CD8-positive, alpha-beta memory T cell (primary cell): Measurements from ENCODE around the gene CORO1C. TPM values are rescaled to one million over a fixed set of nuclear protein-coding genes. Genes with fewer than 3 reads are reported as not detected.
"Not testable (repeated sequence)": the region's sequence is repeated elsewhere in the genome, so short reads cannot be mapped to it uniquely, and the experiment has no call there.

Experiments
- CTCF ChIA-PET: fragments of 350-600 bp; sonication (Branson Sonifier 250); formaldehyde crosslinking; loops from one replicate; lab custom pipeline; 2021; ENCODE audit warnings: antibody characterized with exemption; lab: Charles Lee
- POLR2A ChIA-PET: fragments of 350-600 bp; sonication (Branson Sonifier 250); formaldehyde crosslinking; loops from one replicate; lab custom pipeline; 2021; ENCODE audit warnings: antibody characterized with exemption; lab: Charles Lee
- DNase-seq, 5 donors: peaks; one replicate each; pipeline versions ENCODE4 v3.0.0 to v3.0.0-alpha.2; 2020 to 2022; ENCODE audit warnings: mixed read lengths in 1 of 5
- H3K27ac ChIP-seq: one replicate; pipeline ENCODE4 v1.7.0; 2013; ENCODE audit warnings: low read depth, mild to moderate bottlenecking, low read length, moderate library complexity
- H3K27me3 ChIP-seq: 2 replicates; pipeline ENCODE4 v1.7.0; 2013; ENCODE audit warnings: low read length, mild to moderate bottlenecking; ENCODE audit not compliant: insufficient read depth, poor library complexity, severe bottlenecking
- H3K36me3 ChIP-seq: 2 replicates; pipeline ENCODE4 v1.7.0; 2013; ENCODE audit warnings: mild to moderate bottlenecking, low read length, moderate library complexity; ENCODE audit not compliant: insufficient read depth
- H3K4me1 ChIP-seq: 2 replicates; pipeline ENCODE4 v1.7.0; 2013; ENCODE audit warnings: mild to moderate bottlenecking, low read length, moderate library complexity; ENCODE audit not compliant: insufficient read depth
- H3K4me3 ChIP-seq: 2 replicates; pipeline ENCODE4 v1.7.0; 2013; ENCODE audit warnings: mild to moderate bottlenecking, low read length
- H3K9me3 ChIP-seq: 2 replicates; pipeline ENCODE4 v1.7.0; 2013; ENCODE audit warnings: mild to moderate bottlenecking, low read length
- H3K27ac Mint-ChIP-seq, 8 donors: one replicate each; pipeline ENCODE4 v1.8.0; 2020 to 2021; ENCODE audit warnings: mixed read lengths in 8 of 8, mild to moderate bottlenecking in 6 of 8, inconsistent platforms in 3 of 8, moderate library complexity in 3 of 8
- H3K27me3 Mint-ChIP-seq, 2 donors: one replicate each; pipeline ENCODE4 v1.8.0; 2020 to 2021; ENCODE audit warnings: mixed read lengths in 2 of 2, mild to moderate bottlenecking in 1 of 2, moderate library complexity in 1 of 2
- H3K36me3 Mint-ChIP-seq, 3 donors: one replicate each; pipeline ENCODE4 v1.8.0; 2020 to 2021; ENCODE audit warnings: mixed read lengths in 3 of 3, inconsistent platforms in 1 of 3, mild to moderate bottlenecking in 1 of 3
- H3K4me1 Mint-ChIP-seq, 3 donors: one replicate each; pipeline ENCODE4 v1.8.0; 2020 to 2021; ENCODE audit warnings: mixed read lengths in 3 of 3, inconsistent platforms in 1 of 3, mild to moderate bottlenecking in 1 of 3
- H3K4me3 Mint-ChIP-seq, 7 donors: one replicate each; pipeline ENCODE4 v1.8.0; 2020 to 2021; ENCODE audit warnings: mixed read lengths in 7 of 7, mild to moderate bottlenecking in 6 of 7, moderate library complexity in 4 of 7, inconsistent platforms in 2 of 7
- H3K9me3 Mint-ChIP-seq, 5 donors: one replicate each; pipeline ENCODE4 v1.8.0; 2020 to 2022; ENCODE audit warnings: mixed read lengths in 5 of 5, mild to moderate bottlenecking in 3 of 5, moderate library complexity in 2 of 5, inconsistent platforms in 1 of 5
- polyA plus RNA-seq: library from polyadenylated mRNA; unstranded; fragments of 300-500 nt; fragmentation: Illumina TruSeq; gene quantifications from one replicate; pipeline ENCODE4 v1.2.3, GENCODE V29; 2021
- total RNA-seq, 2 experiments: library from RNA; stranded (reverse); gene quantifications; one replicate each; pipeline ENCODE4 v1.2.3, GENCODE V29; 2021

Gene CORO1C
- total and polyA plus RNA-seq, 3 experiments from 2014 or later = 10.5 to 49.1 (median 45.8) TPM

DNA sequence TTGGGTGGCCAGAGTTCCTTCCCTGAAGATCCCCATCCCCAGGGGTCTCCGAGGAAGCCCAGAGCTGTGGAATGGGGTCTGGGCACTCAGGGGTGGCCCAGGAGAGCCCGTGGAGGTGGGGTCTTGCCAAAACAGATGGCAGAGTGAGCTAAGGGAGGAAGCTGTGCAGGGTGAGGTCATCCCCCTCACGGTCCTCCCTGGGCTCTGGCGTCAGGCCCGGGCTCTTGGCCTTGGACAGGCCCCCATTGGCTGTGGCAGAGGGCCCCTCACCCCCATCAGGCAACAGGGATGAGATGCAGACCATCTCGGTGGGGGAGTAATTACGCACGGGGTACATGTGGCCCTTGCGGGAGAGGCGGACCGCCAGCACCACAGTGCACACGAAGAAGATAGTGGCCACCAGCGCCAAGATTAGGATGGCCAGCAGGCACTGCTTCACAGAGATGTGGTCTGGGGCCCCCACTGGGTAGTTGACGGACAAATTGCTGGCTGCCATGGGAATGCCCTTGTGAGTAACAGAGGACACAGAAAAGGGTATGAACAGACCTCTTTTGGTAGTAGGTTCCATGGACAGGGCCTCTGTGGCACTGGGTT is 108.3 kb downstream of the CORO1C start:
- Mint-ChIP-seq H3K27me3 (no peaks in the 10 kb centered on the region), H3K36me3 (peaks cover 15 to 82% (median 24%) of the 10 kb centered on the region in 3 donors), H3K4me1 (peaks cover 67 to 91% (median 75%) of the 10 kb centered on the region in 3 donors), H3K9me3 (no peaks in the 10 kb centered on the region), H3K4me3 (no peak overlapping the region), H3K27ac (peak overlapping the region; percentile 90 to 98 (median 96))
- POLR2A ChIA-PET = interaction anchor here (0.7 to 1.0 kb wide), 2 partner anchors 9 to 11 kb away, joined by 3 read pairs; partner anchors contain the start of gene SELPLG
- H3K4me1 ChIP-seq = peaks cover 75% of the 10 kb centered on the region
- DNase-seq = no peak
- no peaks in the 10 kb centered on the region for H3K9me3 ChIP-seq
- H3K27me3 ChIP-seq = no peaks in the 10 kb centered on the region
- H3K4me3 ChIP-seq = no peak overlapping the region
- H3K36me3 ChIP-seq = peaks cover 54% of the 10 kb centered on the region
- H3K27ac ChIP-seq = peak overlapping the region; percentile 54
- CTCF ChIA-PET = interaction anchor here (9.1 to 11.4 kb wide), 2 partner anchors 11 to 54 kb away, joined by 206 to 330 read pairs; partner anchors contain the start of genes ISCU, SART3 and SELPLG

DNA sequence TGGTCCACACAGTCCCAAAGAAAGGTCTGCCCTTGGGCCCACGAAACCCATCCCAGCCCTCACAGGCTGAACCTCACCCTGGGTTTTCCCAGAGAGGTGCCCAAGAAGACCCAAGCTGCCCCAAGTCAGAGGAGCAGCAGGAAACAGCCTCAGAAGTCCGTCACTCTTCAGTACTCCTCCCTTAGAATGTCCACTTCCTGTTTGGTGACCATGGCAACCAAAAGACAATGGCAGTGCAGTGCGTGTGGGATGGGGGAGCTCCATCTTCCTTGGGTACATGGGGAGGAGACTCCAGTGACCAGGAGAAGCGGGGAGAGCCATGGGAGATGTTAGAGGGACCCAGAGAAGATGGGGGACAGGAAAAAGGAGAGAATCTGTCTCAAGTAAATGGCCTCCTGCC is 108.9 kb downstream of the CORO1C start:
- peak overlapping the region; percentile 54 for H3K27ac ChIP-seq
- ChIA-PET CTCF (interaction anchor here (1.4 to 11.4 kb wide), 4 partner anchors 12 to 216 kb away, joined by 3 to 330 read pairs (median 106); partner anchors contain the start of genes ISCU, SART3 and SELPLG), POLR2A (interaction anchor here (0.7 to 1.1 kb wide), 3 partner anchors 9 to 60 kb away, joined by 3 read pairs; partner anchors contain the start of genes ISCU and SELPLG)
- H3K4me1 Mint-ChIP-seq = peaks cover 68 to 92% (median 75%) of the 10 kb centered on the region in 3 donors
- peaks cover 15 to 81% (median 26%) of the 10 kb centered on the region in 3 donors for H3K36me3 Mint-ChIP-seq
- no peaks in the 10 kb centered on the region for H3K9me3 ChIP-seq
- H3K36me3 ChIP-seq = peaks cover 51% of the 10 kb centered on the region
- H3K4me3 ChIP-seq = no peak overlapping the region
- H3K27me3 Mint-ChIP-seq = no peaks in the 10 kb centered on the region
- no peaks in the 10 kb centered on the region for H3K9me3 Mint-ChIP-seq
- H3K4me3 Mint-ChIP-seq = peak overlapping the region in 3 of 7 donors; percentile 35 to 61 (median 37)
- DNase-seq = peak in 2 of 5 donors; percentile 27 to 29
- H3K4me1 ChIP-seq = peaks cover 75% of the 10 kb centered on the region
- H3K27me3 ChIP-seq = no peaks in the 10 kb centered on the region
- H3K27ac Mint-ChIP-seq = peak overlapping the region; percentile 95 to 98 (median 96)

DNA sequence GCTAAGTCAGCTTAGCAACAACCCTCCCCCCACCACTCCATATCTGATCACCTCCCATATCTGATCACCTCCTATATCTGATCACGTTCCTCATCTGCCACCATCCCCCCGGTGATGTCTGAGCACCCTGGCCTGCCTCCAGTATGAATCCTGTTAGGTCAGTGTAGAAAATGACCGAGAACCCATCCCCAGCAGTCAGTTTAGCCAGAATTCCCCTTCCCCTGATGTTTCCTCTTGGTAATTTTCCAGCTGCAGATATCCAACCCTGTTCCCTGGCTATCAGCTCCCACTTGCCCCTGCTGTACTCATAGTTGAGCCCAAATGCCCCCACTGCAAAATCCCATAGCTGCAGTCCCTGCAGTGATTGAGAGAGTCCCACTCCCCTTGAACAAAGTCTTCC is 110.2 kb downstream of the CORO1C start:
- H3K27ac Mint-ChIP-seq = peak overlapping the region; percentile 23 to 98 (median 86)
- H3K9me3 ChIP-seq = no peaks in the 10 kb centered on the region
- H3K27ac ChIP-seq = no peak overlapping the region
- peaks cover 76% of the 10 kb centered on the region for H3K4me1 ChIP-seq
- peaks cover 0 to 4% (median 0%) of the 10 kb centered on the region in 5 donors for H3K9me3 Mint-ChIP-seq
- peaks cover 18 to 73% (median 28%) of the 10 kb centered on the region in 3 donors for H3K36me3 Mint-ChIP-seq
- peaks cover 76 to 94% (median 81%) of the 10 kb centered on the region in 3 donors for H3K4me1 Mint-ChIP-seq
- H3K4me3 Mint-ChIP-seq = peak overlapping the region in 3 of 7 donors; percentile 9 to 48 (median 16)
- H3K27me3 ChIP-seq = no peaks in the 10 kb centered on the region
- ChIA-PET POLR2A (interaction anchor here (1.1 to 5.7 kb wide), 2 partner anchors 12 to 59 kb away, joined by 3 to 79 read pairs; partner anchors contain the start of genes ISCU and SELPLG), CTCF (interaction anchor here (1.3 to 11.4 kb wide), 6 partner anchors 13 to 218 kb away, joined by 3 to 330 read pairs (median 26); partner anchors contain the start of genes ISCU, SART3 and SELPLG)
- no peak for DNase-seq
- no peak overlapping the region for H3K4me3 ChIP-seq
- no peaks in the 10 kb centered on the region for H3K27me3 Mint-ChIP-seq
- peaks cover 45% of the 10 kb centered on the region for H3K36me3 ChIP-seq

DNA sequence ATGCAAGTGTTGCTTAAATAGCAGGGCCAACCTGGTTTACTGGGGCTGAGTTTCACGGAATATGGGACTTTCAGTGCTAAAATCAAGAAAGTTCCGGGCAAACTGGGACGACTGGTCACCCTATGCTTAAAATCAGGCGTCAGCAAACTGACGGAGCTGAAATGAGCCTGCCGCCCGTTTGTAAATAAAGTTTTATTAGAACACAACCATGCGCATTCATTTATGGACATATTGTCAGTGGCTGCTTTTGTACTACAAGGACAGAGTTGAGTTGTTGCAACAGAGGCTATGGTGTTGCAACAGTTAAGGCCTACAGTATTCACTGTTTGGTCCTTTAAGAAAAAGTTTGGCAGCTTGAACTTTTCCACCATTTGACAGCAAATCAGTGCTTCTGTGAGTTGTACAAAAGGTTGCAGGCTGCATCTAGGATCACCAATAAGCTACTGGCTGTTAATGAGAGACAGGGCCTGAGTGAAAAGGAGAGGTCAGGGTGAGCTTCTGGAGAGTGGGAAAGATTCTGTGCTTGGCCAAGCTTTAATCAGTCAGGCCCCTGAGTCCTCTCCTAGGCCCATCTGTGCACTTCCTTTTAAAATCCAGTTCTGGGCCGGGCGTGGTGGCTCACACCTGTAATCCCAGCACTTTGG is 111.0 kb downstream of the CORO1C start:
- CTCF ChIA-PET = interaction anchor here (1.3 to 11.4 kb wide), 5 partner anchors 14 to 182 kb away, joined by 4 to 330 read pairs (median 47); partner anchors contain the start of genes ISCU, SART3 and SELPLG

DNA sequence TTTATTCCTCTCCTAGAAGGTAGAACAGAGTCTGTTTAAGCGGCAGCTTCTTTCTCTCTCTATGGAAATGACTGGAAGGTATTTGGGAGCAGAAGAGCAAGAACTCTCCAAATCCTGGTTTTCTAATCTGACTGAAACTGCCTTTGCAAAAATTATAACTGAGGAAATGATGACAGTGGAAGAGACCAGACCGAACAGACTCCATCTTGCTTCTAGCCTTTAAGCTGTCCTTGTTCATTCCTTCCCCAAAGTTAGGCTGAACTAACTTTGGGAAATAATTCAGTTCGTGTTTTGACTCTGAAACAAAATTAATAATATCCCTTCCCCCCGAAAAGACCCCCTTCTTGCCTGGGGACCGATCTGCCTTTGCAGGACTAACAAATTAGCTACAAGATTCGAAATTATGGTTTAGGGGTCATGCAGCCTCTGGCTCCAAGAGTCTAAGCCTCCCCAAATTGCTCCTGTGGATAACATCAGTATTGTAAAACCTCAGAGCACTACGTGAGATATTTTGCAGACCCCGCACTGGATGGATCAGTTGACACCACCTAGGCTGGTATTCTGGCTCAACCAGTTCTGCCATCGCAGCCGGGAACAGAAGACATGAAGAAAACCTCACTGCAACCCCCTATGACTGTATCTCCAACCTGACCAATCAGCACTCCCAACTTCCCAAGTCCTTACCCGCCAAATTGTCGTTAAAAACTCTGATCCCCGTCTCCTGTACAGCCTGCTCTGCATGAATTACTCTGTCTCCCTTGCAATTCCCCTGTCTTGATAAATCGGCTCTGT is 111.8 kb downstream of the CORO1C start:
- H3K9me3 ChIP-seq = peaks cover 7% of the 10 kb centered on the region
- H3K9me3 Mint-ChIP-seq = peaks cover 0 to 7% (median 0%) of the 10 kb centered on the region in 5 donors
- POLR2A ChIA-PET = interaction anchor here (0.6 to 5.7 kb wide), 2 partner anchors 13 to 25 kb away, joined by 13 to 79 read pairs; partner anchors contain the start of gene SELPLG
- H3K27me3 ChIP-seq = no peaks in the 10 kb centered on the region
- H3K4me1 Mint-ChIP-seq = peaks cover 67 to 89% (median 70%) of the 10 kb centered on the region in 3 donors
- no peak overlapping the region for H3K4me3 ChIP-seq
- peak overlapping the region; percentile 23 to 98 (median 90) for H3K27ac Mint-ChIP-seq
- peaks cover 14 to 60% (median 24%) of the 10 kb centered on the region in 3 donors for H3K36me3 Mint-ChIP-seq
- no peak for DNase-seq
- H3K4me1 ChIP-seq = peaks cover 62% of the 10 kb centered on the region
- CTCF ChIA-PET = interaction anchor here (1.2 to 11.4 kb wide), 8 partner anchors 12 to 331 kb away, joined by 3 to 330 read pairs (median 36); partner anchors contain the start of genes ISCU, SART3 and SELPLG
- no peaks in the 10 kb centered on the region for H3K27me3 Mint-ChIP-seq
- H3K4me3 Mint-ChIP-seq = peak overlapping the region in 2 of 7 donors; percentile 4 to 25
- no peak overlapping the region for H3K27ac ChIP-seq
- H3K36me3 ChIP-seq = peaks cover 39% of the 10 kb centered on the region

More for the DNA sequence above, 111.0 kb downstream of the CORO1C start:
- Histone ChIP-seq H3K27me3 (no peaks in the 10 kb centered on the region), H3K4me3 (no peak overlapping the region), H3K4me1 (peaks cover 68% of the 10 kb centered on the region), H3K27ac (no peak overlapping the region), H3K9me3 (peaks cover 7% of the 10 kb centered on the region), H3K36me3 (peaks cover 43% of the 10 kb centered on the region)
- peak overlapping the region in 3 of 7 donors; percentile 4 to 25 (median 5) for H3K4me3 Mint-ChIP-seq
- H3K36me3 Mint-ChIP-seq = peaks cover 18 to 67% (median 24%) of the 10 kb centered on the region in 3 donors
- peaks cover 70 to 94% (median 76%) of the 10 kb centered on the region in 3 donors for H3K4me1 Mint-ChIP-seq
- DNase-seq = no peak
- POLR2A ChIA-PET = interaction anchor here (0.6 to 5.7 kb wide), 2 partner anchors 12 to 24 kb away, joined by 13 to 79 read pairs; partner anchors contain the start of gene SELPLG
- no peaks in the 10 kb centered on the region for H3K27me3 Mint-ChIP-seq
- peaks cover 0 to 5% (median 0%) of the 10 kb centered on the region in 5 donors for H3K9me3 Mint-ChIP-seq
- peak overlapping the region; percentile 23 to 98 (median 88) for H3K27ac Mint-ChIP-seq

DNA sequence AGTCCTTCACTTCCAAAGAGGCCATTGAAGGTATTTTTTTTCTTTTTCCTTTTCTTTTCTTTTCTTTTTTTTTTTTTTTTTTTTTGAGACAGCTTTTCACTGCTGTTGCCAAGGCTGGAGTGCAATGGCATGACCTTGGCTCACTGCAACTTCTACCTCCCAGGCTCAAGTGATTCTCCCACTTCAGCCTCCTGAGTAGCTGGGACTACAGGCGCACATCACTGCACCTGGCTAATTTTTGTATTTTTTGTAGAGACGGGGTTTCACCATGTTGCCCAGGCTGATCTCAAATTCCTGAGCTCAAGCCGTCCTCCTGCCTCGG is 112.4 kb downstream of the CORO1C start:
- not testable (repeated sequence) for H3K27me3 Mint-ChIP-seq, H3K27me3 ChIP-seq, H3K9me3 ChIP-seq, DNase-seq, H3K27ac ChIP-seq, H3K9me3 Mint-ChIP-seq, H3K4me3 ChIP-seq
- ChIA-PET POLR2A (interaction anchor here (2.1 to 5.7 kb wide), 3 partner anchors 14 to 56 kb away, joined by 11 to 79 read pairs (median 34); partner anchors contain the start of genes ISCU and SELPLG), CTCF (interaction anchor here (0.8 to 11.4 kb wide), 17 partner anchors 11 to 332 kb away, joined by 3 to 330 read pairs (median 6); partner anchors contain the start of genes ISCU, SART3 and SELPLG)
- Histone ChIP-seq H3K4me1 (peaks cover 62% of the 10 kb centered on the region), H3K36me3 (peaks cover 33% of the 10 kb centered on the region)
- Mint-ChIP-seq H3K27ac (peak overlapping the region; percentile 83 to 100 (median 96)), H3K36me3 (peaks cover 17 to 54% (median 21%) of the 10 kb centered on the region in 3 donors), H3K4me3 (peak overlapping the region in 2 of 7 donors; percentile 9 to 47), H3K4me1 (peaks cover 66 to 88% (median 74%) of the 10 kb centered on the region in 3 donors)
